HepG2 (cell line): ENCODE measurements around the gene ADSL. TPM values are rescaled to one million over a fixed set of nuclear protein-coding genes. Genes with fewer than 3 reads are reported as not detected.
"Not testable (repeated sequence)": the region's sequence is repeated elsewhere in the genome, so short reads cannot be mapped to it uniquely, and the experiment has no call there.

Source experiments
- ATAC-seq: fragments of 200-7000 bp; cut with Tn5 transposase; 3 replicates; pipeline ENCODE4 v1.9.1; 2020; ENCODE audit warnings: mild to moderate bottlenecking, moderate library complexity
- BruUV-seq: library from RNA; stranded (reverse); fragments of 400-500 nt; replicated peaks from 2 replicates; lab custom pipeline; 2021; lab: Mats Ljungman, UMichigan
- CTCF ChIA-PET: fragments of 300-600 bp; formaldehyde crosslinking; extraction: SDS; loops from one replicate; lab custom pipeline; 2021; ENCODE audit warnings: low total read pairs, inconsistent platforms, low intra/inter-chr PET ratio; lab: Yijun Ruan, JAX
- POLR2A ChIA-PET: fragments of 350-600 bp; sonication (Branson Sonifier 250); formaldehyde crosslinking; loops from one replicate; lab custom pipeline; 2020; ENCODE audit warnings: antibody characterized with exemption, inconsistent platforms; lab: Yijun Ruan, JAX
- DNase-seq: peaks from one replicate; pipeline ENCODE4 v3.0.0-alpha.2; 2015; ENCODE audit warnings: low spot score
- FAIRE-seq: peaks from 3 replicates; lab custom pipeline; 2011; peaks lifted over from hg19 to GRCh38; lab: Jason Lieb, UNC
- H2AFZ ChIP-seq: one replicate; pipeline ENCODE4 v1.6.1; 2011; ENCODE audit warnings: low read length, inconsistent platforms
- H3K27ac ChIP-seq: fragments of 300-600 bp; 3 replicates; pipeline ENCODE4 v1.8.0; 2011; ENCODE audit warnings: mixed run types, mild to moderate bottlenecking, mixed read lengths, low read length, inconsistent platforms; ENCODE audit not compliant: insufficient read depth; ENCODE audit errors: extremely low read length
- H3K27me3 ChIP-seq, 2 experiments: fragments of 200-600 bp in 1 of 2; 2 replicates in 1 of 2; 3 replicates in 1 of 2; pipeline versions ENCODE4 v1.6.0 to v1.8.0; 2011; ENCODE audit warnings: low read length in 2 of 2, mild to moderate bottlenecking in 2 of 2, moderate library complexity in 2 of 2, inconsistent platforms in 1 of 2; ENCODE audit not compliant: insufficient read depth in 2 of 2, control insufficient read depth in 1 of 2
- H3K36me3 ChIP-seq, 2 experiments: fragments of 200-600 bp in 1 of 2; replicated peaks in 1 of 2; 2 replicates in 1 of 2; 3 replicates in 1 of 2; pipeline versions ENCODE4 v1.5.1 to v1.8.0; 2011; ENCODE audit warnings: low read length in 2 of 2, inconsistent platforms in 1 of 2; ENCODE audit not compliant: insufficient read depth in 2 of 2, control insufficient read depth in 1 of 2
- H3K4me1 ChIP-seq: 2 replicates; pipeline ENCODE4 v1.5.1; 2012; ENCODE audit warnings: low read length, inconsistent platforms; ENCODE audit not compliant: insufficient read depth
- H3K4me2 ChIP-seq: 2 replicates; pipeline ENCODE4 v1.6.0; 2011; ENCODE audit warnings: low read depth, low read length, inconsistent platforms
- H3K4me3 ChIP-seq, 3 experiments: fragments of 200-600 bp in 1 of 3; sonication (generic), shearing (Covaris generic) in 1 of 3; replicated peaks in 1 of 3; 2 replicates each; pipeline ENCODE4 v1.5.1; 2011 to 2016; ENCODE audit warnings: low read length in 3 of 3, inconsistent platforms in 2 of 3, low read depth in 2 of 3, mild to moderate bottlenecking in 2 of 3, control low read depth in 1 of 3, mixed read lengths in 1 of 3; ENCODE audit not compliant: insufficient read depth in 1 of 3
- H3K79me2 ChIP-seq: one replicate; pipeline ENCODE4 v1.6.1; 2011; ENCODE audit warnings: low read length, inconsistent platforms; ENCODE audit not compliant: insufficient read depth
- H3K9ac ChIP-seq: 2 replicates; pipeline ENCODE4 v1.6.0; 2011; ENCODE audit warnings: mild to moderate bottlenecking, low read depth, low read length, inconsistent platforms; ENCODE audit not compliant: insufficient read depth
- H3K9me3 ChIP-seq: 2 replicates; pipeline ENCODE4 v1.5.1; 2012; ENCODE audit warnings: mild to moderate bottlenecking, low read length
- H4K20me1 ChIP-seq: 2 replicates; pipeline ENCODE4 v1.6.0; 2011; ENCODE audit warnings: inconsistent platforms, mild to moderate bottlenecking, low read length, moderate library complexity; ENCODE audit not compliant: insufficient read depth
- BATF2 ChIP-seq: sonication (generic); formaldehyde crosslinking; IDR thresholded peaks from 2 replicates; pipeline ENCODE4 v1.8.0; 2022; ENCODE audit warnings: mild to moderate bottlenecking, missing genetic modification reagents, moderate library complexity
- CEBPB ChIP-seq: IDR thresholded peaks from 2 replicates; pipeline ENCODE4 v1.6.1; 2011; ENCODE audit warnings: low read depth, low read length, improper control_type of control experiment, borderline replicate concordance
- SMAD3 ChIP-seq: sonication (generic); formaldehyde crosslinking; IDR thresholded peaks from 2 replicates; pipeline ENCODE4 v1.4.0; 2020; ENCODE audit warnings: missing genetic modification reagents
- WGBS: methylation state at CpG from one replicate; pipeline ENCODE4 v1.1.6; 2017; ENCODE audit warnings: low lambda C conversion rate; 5-methylcytosine and 5-hydroxymethylcytosine counted together
- in situ Hi-C: cut with HindIII; loops from 2 replicates; pipeline ENCODE4 v1.10.0; 2017; ENCODE audit warnings: low pct_unique_long_range_greater_than_20kb; ENCODE audit not compliant: extremely low pct_ligation_motif_present
- intact Hi-C: fragments of 100-400 bp; cut with micrococcal nuclease; formaldehyde crosslinking; loops from one replicate; pipeline ENCODE4 v1.10.0; 2022; ENCODE audit not compliant: unreplicated experiment
- polyA plus RNA-seq, 8 experiments: library from polyadenylated mRNA; depleted of rRNA in 3 of 8; stranded (reverse) in 7 of 8; unstranded in 1 of 8; fragments of >200 nt; fragmentation: Illumina TruSeq in 4 of 8; extraction: Trizol in 4 of 8; gene quantifications; 2 replicates each; pipeline versions ENCODE4 v1.2.1 to v1.2.3, GENCODE V29; 2011 to 2016; ENCODE audit warnings: low read depth in 4 of 8, missing spikeins in 1 of 8, mixed read lengths in 1 of 8; ENCODE audit not compliant: insufficient read depth in 1 of 8
- total RNA-seq, 5 experiments: library from RNA; depleted of rRNA; stranded (reverse); fragments of >200 nt; fragmentation: Illumina TruSeq; extraction: Trizol; gene quantifications; 2 replicates each; pipeline ENCODE4 v1.2.3, GENCODE V29; 2016; ENCODE audit warnings: low read depth in 1 of 5

Gene ADSL
- total and polyA plus RNA-seq, 2 of the 13 experiments (the other 11 are each of a cell fraction or from before 2014, with no cell fraction given) = 123 to 174 TPM

GRCh38 chr22:40377931-40378330 lies 31.6 kb downstream of the ADSL start (continued):
- TF ChIP-seq BATF2 (CRISPR knock-in tag) = no peak
- TF ChIP-seq, all 625 proteins: peak for 0

GRCh38 chr22:40378448-40378847 lies 32.1 kb downstream of the ADSL start:
- H3K4me1 ChIP-seq, H3K4me2 ChIP-seq, H3K27me3 ChIP-seq, BruUV-seq, intact Hi-C loops, H4K20me1 ChIP-seq, H3K36me3 ChIP-seq, H3K27ac ChIP-seq, ATAC-seq, H3K4me3 ChIP-seq, FAIRE-seq, H3K9ac ChIP-seq, DNase-seq, H3K9me3 ChIP-seq, CTCF ChIA-PET, H2AFZ ChIP-seq, in situ Hi-C loops, POLR2A ChIA-PET, H3K79me2 ChIP-seq: not testable (repeated sequence)
- 95% methylated on average over 11 of the region's 11 CpGs for WGBS

DNA sequence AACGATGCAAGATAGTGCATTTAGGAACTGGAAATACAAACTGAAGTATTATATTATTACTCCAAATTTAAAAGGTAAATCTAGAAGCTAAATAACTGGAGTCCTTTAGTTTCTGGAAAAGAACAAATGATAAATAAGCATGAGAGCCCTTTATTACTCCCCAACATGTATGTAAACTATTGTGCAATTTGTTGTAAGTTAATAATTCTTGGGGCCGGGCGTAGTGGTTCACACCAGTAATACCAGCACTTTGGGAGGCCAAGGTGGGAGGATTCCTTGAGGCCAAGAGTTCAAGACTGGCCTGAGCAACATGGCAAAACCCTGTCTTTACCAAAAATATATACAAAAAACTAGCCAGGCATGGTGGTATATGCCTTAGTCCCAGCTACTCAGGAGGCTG lies 35.2 kb downstream of the ADSL start:
- H3K4me3 ChIP-seq = no peak overlapping the region
- H3K36me3 ChIP-seq = no peaks in the 10 kb centered on the region
- TF ChIP-seq SMAD3 (CRISPR knock-in tag) (no peak), CEBPB (peak; percentile 65; the same call in 1 of the 2 replicates)
- no peak for DNase-seq
- H3K4me2 ChIP-seq = no peak overlapping the region
- no peaks in the 10 kb centered on the region for H4K20me1 ChIP-seq
- no peak overlapping the region for H2AFZ ChIP-seq
- intact Hi-C loops = no loop called here
- H3K9ac ChIP-seq = no peak overlapping the region
- H3K4me1 ChIP-seq = no peaks in the 10 kb centered on the region
- no peak overlapping the region for H3K27ac ChIP-seq
- ATAC-seq = no peak
- in situ Hi-C loops = no loop called here
- no peaks in the 10 kb centered on the region for H3K27me3 ChIP-seq
- CTCF ChIA-PET = no interaction called here
- no peaks in the 10 kb centered on the region for H3K79me2 ChIP-seq
- POLR2A ChIA-PET = interaction anchor here (0.8 kb wide), 1 partner anchor 56 kb away, joined by 3 read pairs; no protein-coding TSS in a partner anchor
- 93% methylated on average over 3 of the region's 3 CpGs for WGBS
- FAIRE-seq = no peak
- no TSS peak for BruUV-seq
- no peaks in the 10 kb centered on the region for H3K9me3 ChIP-seq
